Stimulated activated CD4-positive, alpha-beta T cell treated with anti-CD3 and anti-CD28 coated beads, Interleukin-15, amount 100 ng/mL, for 24 hours (primary cell): ENCODE results near the gene CDH20.

Experiments
- DNase-seq: peaks from one replicate; pipeline ENCODE4 v3.0.0-alpha.2; 2020

CDH20 gene

GRCh38 chr18:61542596-61542995, 209.4 kb downstream of the CDH20 start:
- DNase-seq, result no peak

- DNase-seq, result no peak
These were observed 210.3 kb downstream of the CDH20 start for GRCh38 chr18:61543518-61543917.

GRCh38 chr18:61544178-61544577, 210.9 kb downstream of the CDH20 start:
- DNase-seq, result no peak

GRCh38 chr18:61545281-61546245, 212.3 kb downstream of the CDH20 start:
- DNase-seq, result no peak

GRCh38 chr18:61546590-61546989, 213.4 kb downstream of the CDH20 start:
- no peak for DNase-seq

GRCh38 chr18:61549416-61549815, 216.2 kb downstream of the CDH20 start:
- no peak for DNase-seq

- DNase-seq, result no peak
These were observed 216.7 kb downstream of the CDH20 start for GRCh38 chr18:61549889-61550288.

GRCh38 chr18:61551586-61551985, 218.4 kb downstream of the CDH20 start:
- DNase-seq, result peak; percentile 14

GRCh38 chr18:61553045-61553659, 219.9 kb downstream of the CDH20 start:
- DNase-seq, result no peak

GRCh38 chr18:61554117-61554776, 221.0 kb downstream of the CDH20 start:
- peak; percentile 27 for DNase-seq

- DNase-seq, result peak; percentile 5
These were observed 221.7 kb downstream of the CDH20 start for GRCh38 chr18:61554946-61555361.

- no peak for DNase-seq
These were observed 223.1 kb downstream of the CDH20 start for GRCh38 chr18:61556316-61556715.

- no peak for DNase-seq
These were observed 223.6 kb downstream of the CDH20 start for GRCh38 chr18:61556862-61557261.

- no peak for DNase-seq
These were observed 236.1 kb downstream of the CDH20 start for GRCh38 chr18:61569176-61569892.

- no peak for DNase-seq
These were observed 236.8 kb downstream of the CDH20 start for GRCh38 chr18:61570070-61570469.

GRCh38 chr18:61572084-61572655, 238.9 kb downstream of the CDH20 start:
- no peak for DNase-seq

GRCh38 chr18:61572871-61573270, 239.6 kb downstream of the CDH20 start:
- no peak for DNase-seq

GRCh38 chr18:61574665-61575064, 241.4 kb downstream of the CDH20 start:
- no peak for DNase-seq

GRCh38 chr18:61575419-61575818, 242.2 kb downstream of the CDH20 start:
- no peak for DNase-seq

- no peak for DNase-seq
These were observed 245.6 kb downstream of the CDH20 start for GRCh38 chr18:61578846-61579245.

GRCh38 chr18:61579581-61579980, 246.4 kb downstream of the CDH20 start:
- no peak for DNase-seq

GRCh38 chr18:61580046-61580445, 246.8 kb downstream of the CDH20 start:
- no peak for DNase-seq
